AG10803 (cell line): ENCODE results near the gene PSEN2.

Experiments
- DNase-seq: peaks from one replicate; pipeline ENCODE4 v3.0.0; 2010; ENCODE audit warnings: low read depth
- H3K4me3 ChIP-seq: 2 replicates; pipeline ENCODE4 v1.5.1; 2011; ENCODE audit warnings: mild to moderate bottlenecking, low read length, control low read depth
- CTCF ChIP-seq: conservative IDR thresholded peaks from 2 replicates; pipeline ENCODE4 v1.5.1; 2011; ENCODE audit warnings: mild to moderate bottlenecking, low read length, control low read depth, inconsistent platforms

PSEN2 gene

GRCh38 chr1:226892524-226892875, 22.1 kb downstream of the PSEN2 start:
- no peak overlapping the region for H3K4me3 ChIP-seq
- DNase-seq = no peak
- no peak for TF ChIP-seq CTCF

GRCh38 chr1:226893936-226894335, 23.5 kb downstream of the PSEN2 start:
- DNase-seq = no peak
- no peak for TF ChIP-seq CTCF
- H3K4me3 ChIP-seq = no peak overlapping the region

GRCh38 chr1:226894826-226895225, 24.4 kb downstream of the PSEN2 start:
- TF ChIP-seq CTCF = no peak
- no peak for DNase-seq
- H3K4me3 ChIP-seq = no peak overlapping the region

GRCh38 chr1:226895644-226896043, 25.2 kb downstream of the PSEN2 start:
- DNase-seq = no peak
- TF ChIP-seq CTCF = no peak

GRCh38 chr1:226898246-226898645, 27.8 kb downstream of the PSEN2 start:
- TF ChIP-seq CTCF = no peak
- DNase-seq = no peak

More at GRCh38 chr1:226895644-226896043, 25.2 kb downstream of the PSEN2 start:
- H3K4me3 ChIP-seq = no peak overlapping the region

GRCh38 chr1:226901421-226901820, 31.0 kb downstream of the PSEN2 start:
- TF ChIP-seq CTCF = no peak
- no peak for DNase-seq
- no peak overlapping the region for H3K4me3 ChIP-seq

More at GRCh38 chr1:226898246-226898645, 27.8 kb downstream of the PSEN2 start:
- H3K4me3 ChIP-seq = no peak overlapping the region

- no peak for TF ChIP-seq CTCF
- H3K4me3 ChIP-seq = no peak overlapping the region
- no peak for DNase-seq
Measured at GRCh38 chr1:226902601-226903000, 32.2 kb downstream of the PSEN2 start.
